A673 (cell line): ENCODE data around the gene GUCA2B.

Experiments used
- CTCF ChIP-seq: fragments of 300-800, 200-600 bp; sonication (generic); conservative IDR thresholded peaks from 2 replicates; pipeline ENCODE4 v1.5.1; 2017; ENCODE audit warnings: low read depth, mild to moderate bottlenecking, antibody characterized with exemption, low read length, moderate library complexity, mixed read lengths
- EZH2 ChIP-seq: fragments of 200-600 bp; sonication (generic); IDR thresholded peaks from 2 replicates; pipeline ENCODE4 v1.6.1; 2017; ENCODE audit warnings: borderline replicate concordance, low read depth, mild to moderate bottlenecking, mixed read lengths, antibody characterized with exemption, low read length; ENCODE audit not compliant: poor library complexity, severe bottlenecking

GRCh38 chr1:42105025-42105424 is 48.2 kb upstream of the GUCA2B start:
- TF ChIP-seq CTCF: no peak
- TF ChIP-seq EZH2: no peak
